IMR-90 (cell line): ENCODE measurements around the gene WBP2. TPM values are rescaled to one million over a fixed set of nuclear protein-coding genes. Genes with fewer than 3 reads are reported as not detected.

Experiments
- ATAC-seq: fragments of 200-7000 bp; cut with Tn5 transposase; 2 replicates; pipeline ENCODE4 v1.9.1; 2020; ENCODE audit warnings: low read depth, mild to moderate bottlenecking, moderate library complexity
- BruUV-seq: library from RNA; stranded (reverse); fragments of 400-500 nt; replicated peaks from 2 replicates; lab custom pipeline; 2021; lab: Mats Ljungman, UMichigan
- CTCF ChIA-PET: fragments of 300-600 bp; formaldehyde crosslinking; extraction: SDS; loops from one replicate; lab custom pipeline; 2021; ENCODE audit warnings: antibody characterized with exemption; lab: Yijun Ruan, JAX
- POLR2A ChIA-PET: fragments of 300-600 bp; sonication (Branson Sonifier 250); formaldehyde crosslinking; loops from one replicate; lab custom pipeline; 2022; ENCODE audit warnings: antibody characterized with exemption; ENCODE audit not compliant: unreplicated experiment; lab: Charles Lee
- DNase-seq: peaks from one replicate; pipeline ENCODE4 v3.0.0; 2013
- H2AFZ ChIP-seq: replicated peaks from 2 replicates; pipeline ENCODE3; 2013; ENCODE audit warnings: low read length, mild to moderate bottlenecking; ENCODE audit not compliant: poor library complexity
- H2AK5ac ChIP-seq: 2 replicates; pipeline ENCODE4 v1.6.1; 2013; ENCODE audit warnings: low read depth, low read length, inconsistent platforms
- H2AK9ac ChIP-seq: replicated peaks from 2 replicates; pipeline ENCODE3; 2013; ENCODE audit warnings: mild to moderate bottlenecking, low read depth, low read length, moderate library complexity; ENCODE audit not compliant: poor library complexity
- H2BK120ac ChIP-seq: 2 replicates; pipeline ENCODE4 v1.6.1; 2013; ENCODE audit warnings: low read depth, low read length, inconsistent platforms
- H2BK15ac ChIP-seq: 3 replicates; pipeline ENCODE4 v1.6.1; 2013; ENCODE audit warnings: low read depth, low read length, inconsistent platforms
- H2BK20ac ChIP-seq: 2 replicates; pipeline ENCODE4 v1.6.1; 2013; ENCODE audit warnings: low read depth, mild to moderate bottlenecking, inconsistent platforms, low read length, moderate library complexity
- H2BK5ac ChIP-seq: 2 replicates; pipeline ENCODE4 v1.6.1; 2013; ENCODE audit warnings: mild to moderate bottlenecking, low read depth, low read length, inconsistent platforms; ENCODE audit not compliant: poor library complexity, severe bottlenecking
- H3K14ac ChIP-seq: replicated peaks from 2 replicates; pipeline ENCODE4 v1.6.1; 2013; ENCODE audit warnings: low read depth, low read length, inconsistent platforms
- H3K18ac ChIP-seq: 2 replicates; pipeline ENCODE4 v1.6.1; 2013; ENCODE audit warnings: low read depth, low read length, control low read depth
- H3K23ac ChIP-seq: 2 replicates; pipeline ENCODE4 v1.6.1; 2013; ENCODE audit warnings: low read depth, low read length, inconsistent platforms
- H3K27ac ChIP-seq: 2 replicates; pipeline ENCODE4 v1.5.1; 2013; ENCODE audit warnings: mild to moderate bottlenecking, control low read depth, low read length; ENCODE audit not compliant: insufficient read depth
- H3K27me3 ChIP-seq: 2 replicates; pipeline ENCODE4 v1.6.1; 2013; ENCODE audit warnings: low read length; ENCODE audit not compliant: control insufficient read depth, insufficient read depth
- H3K36me3 ChIP-seq: 2 replicates; pipeline ENCODE4 v1.6.1; 2013; ENCODE audit warnings: low read length, mixed read lengths; ENCODE audit not compliant: control insufficient read depth, insufficient read depth
- H3K4ac ChIP-seq: 2 replicates; pipeline ENCODE4 v1.6.1; 2013; ENCODE audit warnings: low read depth, low read length, inconsistent platforms
- H3K4me1 ChIP-seq: 2 replicates; pipeline ENCODE4 v1.6.1; 2013; ENCODE audit warnings: low read length, mixed read lengths; ENCODE audit not compliant: control insufficient read depth, insufficient read depth
- H3K4me2 ChIP-seq: 2 replicates; pipeline ENCODE4 v1.6.1; 2013; ENCODE audit warnings: low read depth, mild to moderate bottlenecking, control low read depth, low read length, moderate library complexity
- H3K4me3 ChIP-seq: 2 replicates; pipeline ENCODE4 v1.5.1; 2013; ENCODE audit warnings: low read depth, mild to moderate bottlenecking, control low read depth, low read length, moderate library complexity; ENCODE audit not compliant: insufficient read depth
- H3K56ac ChIP-seq: 2 replicates; pipeline ENCODE4 v1.6.1; 2013; ENCODE audit warnings: low read length, inconsistent platforms; ENCODE audit not compliant: insufficient read depth; ENCODE audit errors: extremely low read depth
- H3K79me1 ChIP-seq, 2 experiments: 2 replicates each; pipeline ENCODE4 v1.6.1; 2013; ENCODE audit warnings: low read length in 2 of 2, inconsistent platforms in 1 of 2, low read depth in 1 of 2
- H3K9ac ChIP-seq: 2 replicates; pipeline ENCODE4 v1.6.1; 2013; ENCODE audit warnings: low read depth, low read length, control low read depth
- H3K9me1 ChIP-seq: 2 replicates; pipeline ENCODE4 v1.6.1; 2013; ENCODE audit warnings: low read length, inconsistent platforms; ENCODE audit not compliant: insufficient read depth
- H3K9me3 ChIP-seq: 2 replicates; pipeline ENCODE4 v1.6.1; 2013; ENCODE audit warnings: low read length; ENCODE audit not compliant: control insufficient read depth, insufficient read depth
- H4K20me1 ChIP-seq: 2 replicates; pipeline ENCODE4 v1.6.1; 2013; ENCODE audit warnings: low read length, inconsistent platforms; ENCODE audit not compliant: insufficient read depth
- H4K5ac ChIP-seq: 2 replicates; pipeline ENCODE4 v1.6.1; 2013; ENCODE audit warnings: mild to moderate bottlenecking, low read depth, low read length, control low read depth
- H4K8ac ChIP-seq, 2 experiments: 2 replicates each; pipeline ENCODE4 v1.6.1; 2013; ENCODE audit warnings: low read depth in 2 of 2, low read length in 2 of 2, control low read depth in 1 of 2, inconsistent platforms in 1 of 2
- H4K91ac ChIP-seq: 2 replicates; pipeline ENCODE4 v1.6.1; 2013; ENCODE audit warnings: low read depth, low read length, inconsistent platforms; ENCODE audit not compliant: insufficient read depth
- CHD1 ChIP-seq: IDR thresholded peaks from 2 replicates; pipeline ENCODE4 v1.6.1; 2012; ENCODE audit warnings: low read depth, low read length, improper control_type of control experiment
- WGBS, 2 experiments: methylation state at CpG; one replicate each; pipeline versions ENCODE4 v1.1.5 to v1.1.7; 2013; ENCODE audit warnings: missing lambda C conversion rate in 2 of 2; ENCODE audit not compliant: insufficient read length in 1 of 2; ENCODE audit errors: extremely low coverage in 2 of 2; 5-methylcytosine and 5-hydroxymethylcytosine counted together
- dilution Hi-C: fragments of 300-500 bp; cut with HindIII; formaldehyde crosslinking; loops from one replicate; pipeline ENCODE4 v1.14.3; 2018; ENCODE audit warnings: low sequenced_read_pairs; ENCODE audit not compliant: unreplicated experiment
- in situ Hi-C: fragments of 300-500 bp; cut with MboI; formaldehyde crosslinking; loops from 3 replicates; pipeline ENCODE4 v1.14.3; 2019; ENCODE audit warnings: low sequenced_read_pairs, inconsistent platforms, mixed read lengths
- intact Hi-C: fragments of 100-400 bp; cut with micrococcal nuclease; formaldehyde crosslinking; loops from 2 replicates; pipeline ENCODE4 v1.10.0; 2022
- polyA plus RNA-seq, 3 experiments: library from polyadenylated mRNA; depleted of rRNA; stranded (reverse); fragments of >200 nt; gene quantifications; 2 replicates each; pipeline ENCODE4 v1.2.3, GENCODE V29; 2012; ENCODE audit warnings: low replicate concordance in 1 of 3
- total RNA-seq: library from RNA; depleted of rRNA; stranded (reverse); fragments of >200 nt; gene quantifications from 2 replicates; pipeline ENCODE4 v1.2.3, GENCODE V29; 2012

WBP2 gene
- total and polyA plus RNA-seq, 2 of the 4 experiments (the other 2 are of a cell fraction), result 9.0 to 35.5 TPM

- no peak overlapping the region for H3K23ac ChIP-seq
- peak overlapping the region; percentile 92 for H2AFZ ChIP-seq
- POLR2A ChIA-PET, result no interaction called here
- dilution Hi-C loops, result no loop called here
- intact Hi-C loops, result loop anchor here (5.0 kb wide), 1 partner anchor 46 kb away; the partner anchor contains the start of gene UNK
- H3K9me3 ChIP-seq, result no peaks in the 10 kb centered on the region
- H3K14ac ChIP-seq, result no peak overlapping the region; the same call in 1 of the 2 replicates
- no TSS peak for BruUV-seq
- H3K79me1 ChIP-seq, result no peaks in the 10 kb centered on the region
- H3K27ac ChIP-seq, result no peak overlapping the region
- H2BK20ac ChIP-seq, result no peak overlapping the region
- H3K9ac ChIP-seq, result 0 out of 2 replicates have a peak overlapping the region, but pooled peaks have one; percentile 10
- H3K18ac ChIP-seq, result no peak overlapping the region
- DNase-seq, result no peak
- in situ Hi-C loops, result no loop called here
- H3K4me1 ChIP-seq, result peaks cover 3% of the 10 kb centered on the region
- H3K56ac ChIP-seq, result no peak overlapping the region
- peak overlapping the region; percentile 21 for H2AK9ac ChIP-seq
- 75% methylated on average over 9 of the region's 11 CpGs; no CpG with 5 or more reads in 1 of the 2 experiments for whole genome bisulfite sequencing, 2 experiments
- CTCF ChIA-PET, result interaction anchor here (1.2 to 1.4 kb wide), 2 partner anchors 44 to 64 kb away, joined by 3 read pairs; partner anchors contain the start of gene GALK1
- H2BK15ac ChIP-seq, result no peak overlapping the region
- no peak overlapping the region for H3K4me2 ChIP-seq
- H3K9me1 ChIP-seq, result no peaks in the 10 kb centered on the region
- H3K27me3 ChIP-seq, result no peaks in the 10 kb centered on the region
- H3K36me3 ChIP-seq, result peaks cover 15% of the 10 kb centered on the region; the same call in 1 of the 2 replicates
- H2BK5ac ChIP-seq, result no peak overlapping the region
- no peak overlapping the region for H2AK5ac ChIP-seq
- H4K20me1 ChIP-seq, result no peaks in the 10 kb centered on the region
- H3K4ac ChIP-seq, result 0 out of 2 replicates have a peak overlapping the region, but pooled peaks have one; percentile 15
- no peak for TF ChIP-seq CHD1
- ATAC-seq, result no peak; the same call in 1 of the 2 replicates
- H4K5ac ChIP-seq, result peak overlapping the region; percentile 65
- 0 out of 2 replicates have a peak overlapping the region, but pooled peaks have one; percentile 23 for H4K91ac ChIP-seq
- H3K4me3 ChIP-seq, result no peak overlapping the region
- H4K8ac ChIP-seq, result peak overlapping the region; percentile 56 to 83; a peak in 2 of 4 replicates
- H2BK120ac ChIP-seq, result no peak overlapping the region
Observed at GRCh38 chr17:75828076-75828400, 27.1 kb downstream of the WBP2 start.
